Measurements from ENCODE around the gene MBLAC2.
A peak's percentile ranks its signal among the peaks of the same experiment; 100 is the strongest.

MBLAC2 gene

DNA sequence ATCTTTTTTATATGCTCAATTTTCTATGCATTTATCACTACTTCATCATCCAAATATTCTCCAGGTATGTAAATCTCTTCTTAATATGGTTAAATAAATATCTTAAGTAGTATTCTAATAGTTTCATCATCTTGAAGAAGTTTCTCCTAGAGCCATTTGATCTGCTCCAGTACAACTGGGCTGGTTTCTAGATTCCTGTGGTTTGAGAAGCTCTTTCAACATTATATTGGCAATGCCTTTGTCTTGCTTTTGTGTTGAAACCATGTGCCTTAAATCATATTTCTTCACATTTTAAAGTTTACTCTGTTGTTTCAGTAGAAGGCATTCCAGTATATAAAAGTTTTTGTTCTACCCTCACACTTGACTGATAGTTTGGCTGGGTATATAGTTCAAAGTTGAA, 27.6 kb downstream of the MBLAC2 start:
- no peak for DNase-seq

DNA sequence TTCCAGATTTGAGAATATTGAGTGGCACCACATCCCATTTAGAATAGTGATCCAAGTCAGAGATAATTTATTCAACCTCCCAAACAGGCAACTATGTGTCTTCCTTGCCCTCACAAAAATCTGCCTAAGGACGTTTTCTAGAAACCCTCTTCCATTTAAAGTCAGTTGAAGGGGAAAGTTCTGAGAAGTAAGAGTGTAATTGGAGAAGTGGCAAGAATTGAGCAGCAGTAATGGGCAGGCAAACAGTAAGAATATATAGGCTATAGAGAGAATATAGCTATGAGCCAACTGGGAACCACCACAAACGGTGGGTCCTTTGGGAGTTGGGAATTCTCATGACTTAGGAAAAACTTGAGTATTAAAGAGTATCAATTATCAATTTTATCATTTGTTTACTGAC, 33.9 kb downstream of the MBLAC2 start:
- DNase-seq = no peak

DNA sequence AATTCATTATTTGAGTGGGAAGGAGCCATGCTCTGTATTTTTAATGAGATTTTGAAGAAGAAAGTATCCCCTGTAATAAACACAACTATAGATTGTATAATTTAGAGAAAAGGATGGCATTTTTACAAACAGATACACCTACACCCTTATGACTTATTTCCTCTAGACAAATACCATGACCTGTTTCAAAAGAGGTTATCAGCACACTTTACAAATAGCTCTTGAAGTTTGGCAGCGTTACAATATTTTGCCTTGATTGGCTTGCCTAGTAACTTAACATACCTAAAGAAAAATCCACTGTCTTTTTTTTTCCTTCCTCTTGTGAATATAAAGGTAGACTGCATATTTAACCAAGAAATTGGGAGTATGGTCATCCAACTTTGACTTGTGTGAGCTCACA, 36.5 kb downstream of the MBLAC2 start:
- no peak for DNase-seq

DNA sequence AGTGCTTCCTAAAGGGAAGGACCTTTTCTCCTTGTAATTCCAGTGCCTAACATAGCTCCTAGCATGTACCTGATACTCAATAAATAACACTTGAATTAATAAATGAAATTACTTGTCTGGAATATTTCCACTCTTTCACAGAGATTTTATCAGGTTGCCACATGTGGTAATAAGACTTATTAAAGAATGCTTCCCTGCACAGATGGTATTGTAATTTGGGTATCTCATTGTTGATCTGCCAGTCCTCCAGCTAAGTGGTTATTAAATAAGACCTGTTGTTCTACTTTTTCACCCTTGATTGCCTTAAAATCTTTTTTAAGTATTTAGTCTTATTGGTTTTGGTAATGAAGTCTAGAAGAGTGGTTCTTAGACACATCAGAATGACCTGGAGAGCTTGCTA, 36.9 kb downstream of the MBLAC2 start:
- DNase-seq = no peak

GRCh38 chr5:90434116-90434714, 40.4 kb downstream of the MBLAC2 start:
- DNase-seq = no peak

- DNase-seq = no peak
Measured at GRCh38 chr5:90424245-90424644, 50.3 kb downstream of the MBLAC2 start.

- DNase-seq = no peak
Measured at GRCh38 chr5:90421136-90421535, 53.4 kb downstream of the MBLAC2 start.

GRCh38 chr5:90418214-90418613, 56.4 kb downstream of the MBLAC2 start:
- no peak for DNase-seq

DNA sequence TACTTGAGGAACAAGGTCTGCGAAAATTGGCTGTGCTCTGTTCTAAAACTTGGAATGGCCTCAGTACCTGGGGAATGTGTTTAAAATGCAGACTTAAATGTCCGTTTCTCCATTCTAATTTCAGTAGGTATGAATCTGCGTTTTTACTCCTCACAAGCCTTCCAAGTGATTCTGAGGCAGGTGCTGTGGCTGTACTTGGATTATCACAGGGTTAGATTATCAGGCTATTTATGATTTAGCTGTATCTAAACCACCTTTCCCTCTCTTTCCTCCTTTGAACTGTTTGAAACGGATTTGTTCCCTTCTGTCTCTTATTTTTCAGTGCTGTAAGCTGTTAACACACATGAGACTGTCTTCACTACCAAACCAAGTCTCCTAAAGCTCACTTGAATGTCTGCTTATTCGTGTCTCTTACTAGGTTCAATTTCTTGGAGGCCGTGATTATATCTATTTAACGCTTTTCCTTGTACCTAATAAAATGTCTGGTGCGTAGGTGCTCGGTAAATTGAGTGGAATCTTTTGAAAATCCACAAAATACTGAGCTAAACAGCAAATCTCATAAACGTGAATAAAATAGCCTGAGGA, 64.3 kb downstream of the MBLAC2 start:
- no peak for DNase-seq

GRCh38 chr5:90409318-90410177, 65.0 kb downstream of the MBLAC2 start, which contains the start of gene CETN3:
CETN3 (minus strand) TSS chr5:90409756; CDS start chr5:90409661, 95 bp downstream.
- peak; percentile 84 for DNase-seq

DNA sequence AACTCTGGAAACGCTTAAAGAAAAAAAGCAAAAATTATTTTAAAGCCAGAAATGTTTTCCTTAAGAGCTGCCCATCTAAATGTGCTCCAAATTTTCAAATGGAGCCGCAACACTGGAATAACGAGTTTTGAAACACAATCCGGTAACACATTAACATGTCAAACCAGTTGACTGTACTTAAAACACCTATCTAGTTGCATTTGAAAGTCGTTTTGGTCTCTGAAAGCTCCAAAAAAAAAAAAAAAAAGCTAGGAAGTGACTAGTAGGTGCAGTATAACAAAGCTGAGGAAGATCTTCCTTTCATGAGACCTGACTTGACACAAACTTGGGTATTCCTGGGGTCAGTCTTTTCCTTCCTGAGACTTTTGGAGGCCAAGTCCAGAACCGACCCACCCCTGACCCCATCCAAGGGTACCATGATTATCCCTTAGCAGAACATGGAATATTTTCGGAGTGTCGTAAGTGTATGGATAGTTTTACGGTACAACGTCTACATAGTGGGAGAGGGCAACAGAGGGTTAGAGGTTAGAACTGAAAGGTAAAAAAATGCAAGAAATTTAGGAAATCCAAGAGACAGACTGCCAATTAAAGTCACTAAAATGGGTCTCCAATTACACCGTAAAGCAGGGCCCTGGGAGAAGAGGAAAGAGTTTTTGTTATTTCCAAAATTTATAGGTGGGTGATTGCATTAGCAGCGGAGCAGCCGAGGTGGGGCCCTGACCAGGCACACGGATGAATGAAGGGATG, 65.8 kb downstream of the MBLAC2 start:
- DNase-seq = no peak
